ENCODE results near the gene TPBGL.

The TPBGL gene

GRCh38 chr11:75214411-75214821 is 26.2 kb upstream of the TPBGL start:
- Histone ChIP-seq H3K9me3 (ENCODE audit: control insufficient read depth, insufficient read depth, low read length) (no peaks in the 10 kb centered on the region), H3K4me3 (ENCODE audit: low read depth, low read length) (no peak overlapping the region), H3K27me3 (ENCODE audit: control insufficient read depth, insufficient read depth, low read length) (peaks cover 14% of the 10 kb centered on the region), H3K4me1 (ENCODE audit: control insufficient read depth, insufficient read depth, low read length) (no peaks in the 10 kb centered on the region), H3K27ac (ENCODE audit: low read depth, low read length) (no peak overlapping the region), H3K36me3 (ENCODE audit: control insufficient read depth, insufficient read depth, low read length) (no peaks in the 10 kb centered on the region), H3K9ac (ENCODE audit: low read depth, low read length) (no peak overlapping the region)

GRCh38 chr11:75214843-75215242 is 25.7 kb upstream of the TPBGL start:
- Histone ChIP-seq H3K9ac (ENCODE audit: low read depth, low read length) (no peak overlapping the region), H3K27ac (ENCODE audit: low read depth, low read length) (no peak overlapping the region), H3K4me3 (ENCODE audit: low read depth, low read length) (no peak overlapping the region)

DNA sequence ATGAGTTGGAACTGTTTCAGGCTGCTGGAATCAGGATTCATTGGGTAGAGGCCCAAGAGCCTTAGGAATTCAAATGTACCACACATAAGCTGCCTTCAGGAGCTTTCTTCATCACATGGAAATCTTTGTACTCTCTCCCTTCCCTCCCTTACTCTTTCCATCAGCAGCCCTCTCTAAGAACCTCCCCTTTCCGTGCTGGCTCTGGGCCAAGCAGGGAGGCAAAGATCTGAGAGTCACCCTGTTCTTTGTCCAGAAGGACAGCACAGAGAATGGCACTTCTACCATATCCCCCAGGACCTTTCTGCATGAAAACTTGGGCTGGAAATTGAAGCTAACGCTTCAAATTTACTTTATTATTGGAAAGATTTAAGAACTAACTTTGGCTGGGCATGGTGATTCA is 20.7 kb upstream of the TPBGL start:
- no peaks in the 10 kb centered on the region for H3K9me3 ChIP-seq (ENCODE audit: control insufficient read depth, insufficient read depth, low read length)
- H3K4me3 ChIP-seq (ENCODE audit: low read depth, low read length), result no peak overlapping the region
- no peak overlapping the region for H3K9ac ChIP-seq (ENCODE audit: low read depth, low read length)
- no peaks in the 10 kb centered on the region for H3K36me3 ChIP-seq (ENCODE audit: control insufficient read depth, insufficient read depth, low read length)
- peaks cover 11% of the 10 kb centered on the region for H3K27me3 ChIP-seq (ENCODE audit: control insufficient read depth, insufficient read depth, low read length)
- no peaks in the 10 kb centered on the region for H3K4me1 ChIP-seq (ENCODE audit: control insufficient read depth, insufficient read depth, low read length)
- no peak overlapping the region for H3K27ac ChIP-seq (ENCODE audit: low read depth, low read length)

More at GRCh38 chr11:75214843-75215242, 25.7 kb upstream of the TPBGL start:
- Histone ChIP-seq H3K9me3 (ENCODE audit: control insufficient read depth, insufficient read depth, low read length) (no peaks in the 10 kb centered on the region), H3K4me1 (ENCODE audit: control insufficient read depth, insufficient read depth, low read length) (no peaks in the 10 kb centered on the region), H3K27me3 (ENCODE audit: control insufficient read depth, insufficient read depth, low read length) (peaks cover 14% of the 10 kb centered on the region), H3K36me3 (ENCODE audit: control insufficient read depth, insufficient read depth, low read length) (no peaks in the 10 kb centered on the region)

DNA sequence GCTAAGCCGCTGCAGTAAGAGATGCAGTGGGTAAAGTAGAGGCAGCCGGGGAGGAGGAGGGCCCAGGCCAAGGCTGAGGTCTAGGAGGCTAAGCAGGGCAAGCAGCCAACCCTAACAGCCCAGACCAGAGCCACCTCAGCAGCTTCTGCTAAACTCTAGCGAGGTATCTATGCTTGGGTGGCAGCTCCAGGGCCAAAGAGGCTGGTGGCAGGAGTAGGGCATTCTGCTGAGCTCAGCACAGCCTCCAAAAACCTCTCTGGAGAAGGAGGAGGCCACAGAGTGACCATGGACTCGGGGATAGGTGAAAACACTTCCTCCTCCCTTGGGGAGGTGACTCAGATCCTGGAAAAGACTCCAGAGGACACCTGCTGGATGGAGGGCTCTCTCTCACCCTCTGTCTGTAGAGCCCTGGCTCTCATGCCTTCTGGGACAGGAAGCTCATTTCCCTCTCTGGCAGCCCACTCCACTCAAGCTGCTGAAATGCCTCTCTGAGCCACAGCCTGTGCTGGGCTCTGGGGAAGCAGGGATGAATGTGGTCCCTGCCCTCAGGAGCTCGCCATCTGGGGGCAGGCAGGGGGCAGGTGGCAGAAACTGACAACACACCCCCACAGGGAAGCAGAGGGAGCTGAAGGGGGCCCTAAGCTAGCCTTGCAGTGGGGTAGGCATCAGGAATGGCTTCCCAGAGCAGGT is 16.5 kb upstream of the TPBGL start:
- H3K4me3 ChIP-seq (ENCODE audit: low read depth, low read length), result no peak overlapping the region
- H3K27ac ChIP-seq (ENCODE audit: low read depth, low read length), result no peak overlapping the region
- no peaks in the 10 kb centered on the region for H3K9me3 ChIP-seq (ENCODE audit: control insufficient read depth, insufficient read depth, low read length)
- no peaks in the 10 kb centered on the region for H3K4me1 ChIP-seq (ENCODE audit: control insufficient read depth, insufficient read depth, low read length)
- no peaks in the 10 kb centered on the region for H3K36me3 ChIP-seq (ENCODE audit: control insufficient read depth, insufficient read depth, low read length)
- H3K27me3 ChIP-seq (ENCODE audit: control insufficient read depth, insufficient read depth, low read length), result no peaks in the 10 kb centered on the region
- no peak overlapping the region for H3K9ac ChIP-seq (ENCODE audit: low read depth, low read length)

DNA sequence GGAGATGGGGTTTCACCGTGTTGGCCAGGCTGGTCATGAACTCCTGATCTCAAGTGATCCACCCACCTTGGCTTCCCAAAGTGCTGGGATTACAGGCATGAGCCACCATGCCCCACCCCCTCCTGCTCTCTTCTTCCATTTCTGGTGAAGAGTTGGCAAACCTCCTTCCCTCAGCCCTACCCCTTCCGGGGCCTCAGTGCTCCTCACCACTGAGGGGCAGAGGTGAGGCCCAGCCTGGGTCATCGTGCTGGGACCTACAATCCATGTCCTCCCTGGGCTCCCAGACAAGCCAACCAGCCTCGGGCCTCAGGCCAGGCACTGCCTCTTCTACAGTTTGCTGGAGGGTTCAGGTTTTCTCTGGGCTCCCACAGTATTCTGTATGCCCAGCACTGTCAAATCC is 14.8 kb upstream of the TPBGL start:
- Histone ChIP-seq H3K9me3 (ENCODE audit: control insufficient read depth, insufficient read depth, low read length) (no peaks in the 10 kb centered on the region), H3K4me3 (ENCODE audit: low read depth, low read length) (no peak overlapping the region), H3K9ac (ENCODE audit: low read depth, low read length) (no peak overlapping the region), H3K36me3 (ENCODE audit: control insufficient read depth, insufficient read depth, low read length) (no peaks in the 10 kb centered on the region), H3K27ac (ENCODE audit: low read depth, low read length) (no peak overlapping the region), H3K4me1 (ENCODE audit: control insufficient read depth, insufficient read depth, low read length) (no peaks in the 10 kb centered on the region), H3K27me3 (ENCODE audit: control insufficient read depth, insufficient read depth, low read length) (no peaks in the 10 kb centered on the region)

GRCh38 chr11:75229466-75229865 is 11.1 kb upstream of the TPBGL start:
- no peak overlapping the region for H3K9ac ChIP-seq (ENCODE audit: low read depth, low read length)
- no peaks in the 10 kb centered on the region for H3K36me3 ChIP-seq (ENCODE audit: control insufficient read depth, insufficient read depth, low read length)
- H3K4me1 ChIP-seq (ENCODE audit: control insufficient read depth, insufficient read depth, low read length), result no peaks in the 10 kb centered on the region
- no peaks in the 10 kb centered on the region for H3K9me3 ChIP-seq (ENCODE audit: control insufficient read depth, insufficient read depth, low read length)
- H3K27ac ChIP-seq (ENCODE audit: low read depth, low read length), result no peak overlapping the region
- H3K4me3 ChIP-seq (ENCODE audit: low read depth, low read length), result no peak overlapping the region
- H3K27me3 ChIP-seq (ENCODE audit: control insufficient read depth, insufficient read depth, low read length), result no peaks in the 10 kb centered on the region

- Histone ChIP-seq H3K9ac (ENCODE audit: low read depth, low read length) (no peak overlapping the region), H3K4me1 (ENCODE audit: control insufficient read depth, insufficient read depth, low read length) (no peaks in the 10 kb centered on the region), H3K27me3 (ENCODE audit: control insufficient read depth, insufficient read depth, low read length) (no peaks in the 10 kb centered on the region), H3K27ac (ENCODE audit: low read depth, low read length) (no peak overlapping the region), H3K36me3 (ENCODE audit: control insufficient read depth, insufficient read depth, low read length) (no peaks in the 10 kb centered on the region), H3K9me3 (ENCODE audit: control insufficient read depth, insufficient read depth, low read length) (no peaks in the 10 kb centered on the region), H3K4me3 (ENCODE audit: low read depth, low read length) (no peak overlapping the region)
Measured at GRCh38 chr11:75230621-75231020, 10.0 kb upstream of the TPBGL start.

- Histone ChIP-seq H3K9me3 (ENCODE audit: control insufficient read depth, insufficient read depth, low read length) (no peaks in the 10 kb centered on the region), H3K36me3 (ENCODE audit: control insufficient read depth, insufficient read depth, low read length) (no peaks in the 10 kb centered on the region), H3K9ac (ENCODE audit: low read depth, low read length) (no peak overlapping the region), H3K4me1 (ENCODE audit: control insufficient read depth, insufficient read depth, low read length) (0 out of 2 replicates have a peak, but pooled peaks cover 5% of the 10 kb centered on the region), H3K27ac (ENCODE audit: low read depth, low read length) (no peak overlapping the region), H3K27me3 (ENCODE audit: control insufficient read depth, insufficient read depth, low read length) (peaks cover 10% of the 10 kb centered on the region; the same call in 1 of the 2 replicates), H3K4me3 (ENCODE audit: low read depth, low read length) (no peak overlapping the region)
Measured at GRCh38 chr11:75233754-75234172, 6.8 kb upstream of the TPBGL start.

GRCh38 chr11:75236062-75236461 is 4.5 kb upstream of the TPBGL start:
- Histone ChIP-seq H3K4me1 (ENCODE audit: control insufficient read depth, insufficient read depth, low read length) (peaks cover 16% of the 10 kb centered on the region), H3K4me3 (ENCODE audit: low read depth, low read length) (no peak overlapping the region), H3K9me3 (ENCODE audit: control insufficient read depth, insufficient read depth, low read length) (no peaks in the 10 kb centered on the region), H3K36me3 (ENCODE audit: control insufficient read depth, insufficient read depth, low read length) (no peaks in the 10 kb centered on the region), H3K27me3 (ENCODE audit: control insufficient read depth, insufficient read depth, low read length) (peaks cover 31% of the 10 kb centered on the region), H3K27ac (ENCODE audit: low read depth, low read length) (no peak overlapping the region), H3K9ac (ENCODE audit: low read depth, low read length) (no peak overlapping the region)

- no peak overlapping the region for H3K9ac ChIP-seq (ENCODE audit: low read depth, low read length)
- peaks cover 40% of the 10 kb centered on the region for H3K27me3 ChIP-seq (ENCODE audit: control insufficient read depth, insufficient read depth, low read length)
- no peaks in the 10 kb centered on the region for H3K9me3 ChIP-seq (ENCODE audit: control insufficient read depth, insufficient read depth, low read length)
- no peak overlapping the region for H3K27ac ChIP-seq (ENCODE audit: low read depth, low read length)
- no peak overlapping the region for H3K4me3 ChIP-seq (ENCODE audit: low read depth, low read length)
- H3K36me3 ChIP-seq (ENCODE audit: control insufficient read depth, insufficient read depth, low read length), result no peaks in the 10 kb centered on the region
- peaks cover 16% of the 10 kb centered on the region for H3K4me1 ChIP-seq (ENCODE audit: control insufficient read depth, insufficient read depth, low read length)
Measured at GRCh38 chr11:75237050-75237449, 3.5 kb upstream of the TPBGL start.

- Histone ChIP-seq H3K9me3 (ENCODE audit: control insufficient read depth, insufficient read depth, low read length) (no peaks in the 10 kb centered on the region), H3K4me3 (ENCODE audit: low read depth, low read length) (no peak overlapping the region), H3K27me3 (ENCODE audit: control insufficient read depth, insufficient read depth, low read length) (peaks cover 57% of the 10 kb centered on the region), H3K9ac (ENCODE audit: low read depth, low read length) (no peak overlapping the region), H3K27ac (ENCODE audit: low read depth, low read length) (no peak overlapping the region), H3K36me3 (ENCODE audit: control insufficient read depth, insufficient read depth, low read length) (no peaks in the 10 kb centered on the region), H3K4me1 (ENCODE audit: control insufficient read depth, insufficient read depth, low read length) (peaks cover 16% of the 10 kb centered on the region)
Measured at GRCh38 chr11:75238595-75239440, 1.8 kb upstream of the TPBGL start.

Measured in HUES48 (cell line).